ENCODE results near the gene TRRAP. TPM values are rescaled to one million over a fixed set of nuclear protein-coding genes. Genes with fewer than 3 reads are reported as not detected.

Gene TRRAP
- total RNA-seq, 2 experiments from 2014 or later: 44.5 to 46.5 TPM

DNA sequence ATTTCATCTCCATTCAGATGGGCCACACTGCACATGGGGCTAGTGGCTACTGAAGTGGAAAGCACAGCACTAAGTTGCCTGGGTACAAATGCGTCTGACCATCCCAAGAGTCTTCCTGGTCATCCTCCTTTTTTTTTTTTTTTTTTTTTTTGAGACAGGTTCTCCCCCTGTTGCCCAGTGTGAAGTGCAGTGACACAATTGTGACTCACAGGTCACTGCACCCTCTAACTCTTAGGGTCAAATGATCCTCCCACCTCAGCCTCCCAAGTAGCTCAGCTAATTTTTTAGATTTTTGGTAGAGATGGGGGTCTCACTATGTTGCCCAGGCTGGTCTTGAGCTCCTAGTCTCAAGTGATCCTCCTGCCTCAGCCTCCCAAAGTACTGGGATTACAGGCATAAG is 3.4 kb upstream of the TRRAP start:
- Mint-ChIP-seq H3K27me3 (peaks cover 30% of the 10 kb centered on the region), H3K9me3 (no peaks in the 10 kb centered on the region), H3K27ac (no peak overlapping the region), H3K4me3 (no peak overlapping the region), H3K4me1 (peaks cover 5% of the 10 kb centered on the region), H3K36me3 (peaks cover 1% of the 10 kb centered on the region)
- no peak for DNase-seq

DNA sequence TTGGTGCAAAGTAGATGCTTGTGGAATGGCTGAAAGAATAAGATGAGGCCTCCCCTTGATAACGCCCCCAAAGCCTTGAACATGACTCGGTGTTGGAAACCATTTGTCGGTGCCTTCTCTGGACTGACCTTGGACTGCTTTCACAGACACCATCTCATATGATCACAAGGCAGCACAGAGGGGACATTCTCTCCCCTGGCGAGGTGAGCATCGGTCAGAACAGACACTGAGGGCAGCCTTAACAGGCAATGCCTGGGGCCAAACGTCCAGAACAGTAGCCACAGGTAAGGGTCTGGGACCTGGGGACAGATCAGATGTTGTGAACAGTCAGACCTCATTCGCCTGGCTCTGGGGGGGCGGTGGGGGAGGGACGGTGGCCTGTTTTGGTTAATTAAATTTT is 2.8 kb upstream of the TRRAP start:
- peaks cover 3% of the 10 kb centered on the region for H3K36me3 Mint-ChIP-seq
- peaks cover 24% of the 10 kb centered on the region for H3K27me3 Mint-ChIP-seq
- no peak overlapping the region for H3K4me3 Mint-ChIP-seq
- no peaks in the 10 kb centered on the region for H3K9me3 Mint-ChIP-seq
- H3K4me1 Mint-ChIP-seq: peaks cover 6% of the 10 kb centered on the region
- H3K27ac Mint-ChIP-seq: no peak overlapping the region
- no peak for DNase-seq

DNA sequence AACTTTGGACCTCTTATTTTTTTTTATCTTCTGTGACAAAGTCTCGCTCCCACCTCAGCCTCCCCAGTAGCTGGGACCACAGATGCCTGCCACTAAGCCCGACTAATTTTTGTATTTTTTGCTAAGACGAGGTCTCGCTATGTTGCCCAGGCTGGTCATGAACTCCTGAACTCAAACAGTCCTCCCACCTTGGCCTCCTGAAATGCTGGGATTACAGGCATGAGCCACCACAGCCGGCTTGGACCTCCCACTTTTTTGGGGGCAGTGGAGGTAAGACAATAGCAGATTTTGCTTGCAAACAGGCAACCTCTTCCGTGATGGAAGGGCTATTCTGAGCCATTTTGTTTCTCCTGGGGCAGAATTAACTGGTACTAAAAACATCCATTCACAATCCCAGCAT is 1.2 kb upstream of the TRRAP start:
- Mint-ChIP-seq H3K4me1 (peaks cover 10% of the 10 kb centered on the region), H3K36me3 (peaks cover 3% of the 10 kb centered on the region), H3K27ac (no peak overlapping the region), H3K4me3 (no peak overlapping the region), H3K9me3 (no peaks in the 10 kb centered on the region), H3K27me3 (peaks cover 11% of the 10 kb centered on the region)
- DNase-seq: no peak

DNA sequence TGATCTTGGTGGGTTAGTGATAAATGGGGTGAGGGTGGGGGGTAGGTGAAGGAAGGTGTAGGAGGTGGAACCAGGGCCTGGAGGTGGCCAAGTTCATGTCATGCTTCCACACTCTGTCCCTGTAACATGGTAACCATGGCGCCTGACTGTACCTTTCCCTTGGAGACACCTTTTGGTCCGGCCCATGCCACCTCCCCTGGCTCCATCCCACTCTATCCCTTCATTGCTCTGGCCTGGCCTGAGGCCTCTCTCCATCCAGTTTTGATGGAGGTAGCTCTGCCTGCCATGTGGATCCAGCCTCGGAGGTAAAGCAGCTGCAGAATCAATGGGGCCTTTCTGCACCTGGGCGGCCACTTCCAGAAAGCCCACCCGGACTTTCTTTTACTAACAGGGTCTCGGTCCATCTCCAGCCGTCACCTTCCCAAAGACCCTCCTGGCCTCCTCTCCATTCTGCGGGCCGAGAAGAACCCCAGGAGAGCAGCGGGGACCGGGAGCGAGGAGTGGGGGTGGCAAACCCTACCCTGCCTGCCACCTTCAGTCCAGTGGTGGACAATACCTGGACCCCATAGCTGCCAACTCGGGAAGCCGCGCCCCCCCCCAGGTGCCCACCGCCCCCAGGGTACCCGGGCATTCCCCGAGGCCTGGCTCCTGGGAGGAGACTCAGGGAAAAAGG is 504 bp upstream of the TRRAP start:
- no peak for DNase-seq
- Mint-ChIP-seq H3K9me3 (no peaks in the 10 kb centered on the region), H3K36me3 (peaks cover 5% of the 10 kb centered on the region), H3K27ac (no peak overlapping the region), H3K4me3 (peak overlapping the region; percentile 34), H3K27me3 (peaks cover 4% of the 10 kb centered on the region), H3K4me1 (peaks cover 12% of the 10 kb centered on the region)

DNA sequence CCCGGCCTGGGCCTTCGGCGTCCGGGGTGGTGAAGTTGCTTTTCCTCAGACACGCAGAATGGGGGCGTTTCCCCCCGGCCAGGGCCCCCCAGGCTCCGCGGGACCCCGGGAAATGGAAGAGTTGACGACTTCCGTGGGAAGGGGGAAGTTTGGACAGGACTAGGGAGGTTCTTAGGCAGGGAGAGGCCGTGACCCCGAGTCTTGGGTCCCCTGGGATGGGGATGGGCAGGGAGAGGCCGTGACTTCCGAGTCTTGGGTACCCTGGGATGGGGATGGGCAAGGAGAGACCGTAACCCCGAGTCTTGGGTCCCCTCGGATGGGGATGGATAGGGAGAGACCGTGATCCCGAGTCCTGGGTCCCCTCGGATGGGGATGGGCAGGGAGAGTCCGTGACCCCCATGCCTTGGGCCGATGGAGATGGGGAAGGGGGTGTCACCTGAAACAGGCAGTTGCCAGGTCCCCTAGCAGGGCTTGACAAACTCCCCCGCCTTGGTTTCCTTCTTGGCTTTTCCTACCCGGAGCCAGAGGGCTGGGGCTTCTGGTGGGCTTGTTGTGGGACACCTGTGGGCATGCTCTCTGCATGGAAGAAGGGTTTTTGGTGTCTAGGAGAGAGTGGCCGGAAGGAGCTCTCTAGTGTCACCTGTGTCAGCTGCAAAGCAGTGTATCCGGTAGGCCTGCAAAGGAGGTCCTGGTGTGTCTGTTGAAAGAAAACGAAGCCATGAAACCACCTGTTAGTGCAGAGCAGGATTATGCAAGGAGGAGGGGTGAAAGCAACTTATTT is 1.1 kb downstream of the TRRAP start:
- peaks cover 9% of the 10 kb centered on the region for H3K36me3 Mint-ChIP-seq
- peaks cover 19% of the 10 kb centered on the region for H3K4me1 Mint-ChIP-seq
- peak; percentile 69 for DNase-seq
- peak overlapping the region; percentile 96 for H3K27ac Mint-ChIP-seq
- peak overlapping the region; percentile 93 for H3K4me3 Mint-ChIP-seq
- H3K27me3 Mint-ChIP-seq: peaks cover 3% of the 10 kb centered on the region
- no peaks in the 10 kb centered on the region for H3K9me3 Mint-ChIP-seq

DNA sequence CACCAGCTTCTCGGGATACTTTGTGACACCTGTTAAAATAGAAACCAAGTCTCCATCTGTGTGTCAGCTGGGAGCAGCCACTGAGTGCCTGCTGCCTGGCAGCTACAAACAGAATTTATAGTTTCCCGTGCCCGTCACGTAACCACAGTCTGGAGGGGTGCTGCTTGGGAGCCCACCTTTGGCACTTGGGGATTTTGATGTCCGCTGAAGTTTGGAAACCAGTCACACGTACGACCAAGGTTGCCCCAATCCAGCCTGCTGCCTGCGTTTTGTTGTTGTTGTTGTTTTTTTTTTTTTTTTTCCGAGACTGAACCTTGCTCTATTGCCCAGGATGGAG is 1.6 kb downstream of the TRRAP start:
- peaks cover 19% of the 10 kb centered on the region for H3K4me1 Mint-ChIP-seq
- H3K9me3 Mint-ChIP-seq: no peaks in the 10 kb centered on the region
- peak overlapping the region; percentile 93 for H3K4me3 Mint-ChIP-seq
- peak overlapping the region; percentile 96 for H3K27ac Mint-ChIP-seq
- H3K27me3 Mint-ChIP-seq: peaks cover 3% of the 10 kb centered on the region
- peaks cover 9% of the 10 kb centered on the region for H3K36me3 Mint-ChIP-seq
- DNase-seq: no peak

DNA sequence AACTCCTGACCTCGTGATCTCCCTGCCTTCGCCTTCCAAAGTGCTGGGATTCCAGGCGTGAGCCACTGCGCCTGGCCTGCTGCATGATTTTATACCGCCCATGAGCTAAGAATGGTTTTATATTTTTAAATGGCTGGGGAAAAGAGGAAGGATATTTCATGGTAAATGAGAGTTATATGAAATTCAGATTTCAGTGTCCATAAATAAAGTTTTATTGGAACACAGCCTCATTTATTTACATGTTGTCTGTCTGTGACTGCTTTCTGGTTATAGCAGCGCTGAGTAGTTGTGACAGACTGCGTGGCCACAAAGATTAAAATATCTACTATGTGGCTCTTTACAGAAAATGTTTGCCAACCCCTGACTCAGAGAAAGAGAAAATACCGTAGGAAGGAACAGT is 2.2 kb downstream of the TRRAP start:
- DNase-seq: no peak
- H3K4me1 Mint-ChIP-seq: peaks cover 19% of the 10 kb centered on the region
- no peak overlapping the region for H3K27ac Mint-ChIP-seq
- no peaks in the 10 kb centered on the region for H3K9me3 Mint-ChIP-seq
- H3K27me3 Mint-ChIP-seq: peaks cover 1% of the 10 kb centered on the region
- H3K36me3 Mint-ChIP-seq: peaks cover 9% of the 10 kb centered on the region
- peak overlapping the region; percentile 93 for H3K4me3 Mint-ChIP-seq

DNA sequence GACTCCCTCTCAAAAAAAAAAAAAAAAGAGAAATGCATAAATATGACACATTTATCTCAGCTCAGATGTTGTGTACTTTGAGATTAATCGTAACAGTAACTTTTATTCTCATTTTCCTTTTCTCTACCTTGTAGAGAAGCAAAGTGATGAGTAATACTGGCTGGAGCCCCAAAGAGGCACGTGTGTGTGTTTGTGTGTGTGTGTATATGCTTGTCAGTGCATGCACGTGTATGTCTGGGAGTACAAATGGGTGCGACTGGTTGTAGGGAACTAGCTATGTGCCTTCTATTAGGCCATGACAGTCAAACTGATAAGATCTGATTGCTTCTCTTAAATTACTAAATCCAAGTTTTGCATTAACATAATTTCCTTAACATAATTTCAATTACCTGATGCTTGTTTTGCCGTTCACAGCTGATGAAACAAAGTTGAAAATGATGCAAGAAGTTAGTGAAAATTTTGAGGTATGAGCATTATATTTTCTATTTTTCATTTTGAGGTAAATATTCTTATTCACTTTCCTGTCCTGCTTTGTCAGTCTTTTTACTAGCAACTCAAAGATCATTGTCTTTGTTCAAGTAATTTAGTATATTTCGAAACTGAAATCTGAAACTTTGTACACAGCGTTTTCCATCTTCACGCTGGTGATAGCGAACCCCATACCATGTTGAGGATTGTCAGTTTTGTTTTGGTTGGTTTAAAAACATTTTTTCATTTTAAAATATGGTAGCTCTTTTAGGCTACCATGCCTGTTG is 3.4 kb downstream of the TRRAP start:
- Mint-ChIP-seq H3K4me3 (no peak overlapping the region), H3K9me3 (no peaks in the 10 kb centered on the region), H3K4me1 (peaks cover 19% of the 10 kb centered on the region), H3K36me3 (peaks cover 9% of the 10 kb centered on the region), H3K27me3 (no peaks in the 10 kb centered on the region), H3K27ac (peak overlapping the region; percentile 15)
- no peak for DNase-seq

DNA sequence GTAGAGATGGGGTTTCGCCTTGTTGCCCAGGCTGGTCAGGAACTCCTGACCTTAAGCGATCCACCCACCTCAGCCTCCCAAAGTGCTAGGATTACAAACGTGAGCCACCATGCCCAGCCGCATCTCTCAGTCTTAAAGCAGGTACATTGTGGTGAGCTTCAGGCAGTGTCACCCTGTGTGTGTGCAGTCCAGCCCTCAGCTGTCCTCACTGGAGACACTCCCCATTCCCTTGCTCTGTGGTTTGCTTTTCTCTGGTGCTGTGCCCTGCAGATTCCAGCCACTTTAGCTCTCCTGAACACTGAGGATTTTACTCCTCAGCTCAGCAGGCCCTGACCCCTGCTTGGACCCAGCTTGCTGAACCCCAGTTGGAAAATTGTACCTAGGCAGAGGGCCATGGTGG is 6.1 kb downstream of the TRRAP start:
- H3K36me3 Mint-ChIP-seq: peaks cover 14% of the 10 kb centered on the region
- no peak overlapping the region for H3K4me3 Mint-ChIP-seq
- peaks cover 25% of the 10 kb centered on the region for H3K4me1 Mint-ChIP-seq
- H3K9me3 Mint-ChIP-seq: no peaks in the 10 kb centered on the region
- H3K27me3 Mint-ChIP-seq: no peaks in the 10 kb centered on the region
- no peak overlapping the region for H3K27ac Mint-ChIP-seq
- DNase-seq: no peak

DNA sequence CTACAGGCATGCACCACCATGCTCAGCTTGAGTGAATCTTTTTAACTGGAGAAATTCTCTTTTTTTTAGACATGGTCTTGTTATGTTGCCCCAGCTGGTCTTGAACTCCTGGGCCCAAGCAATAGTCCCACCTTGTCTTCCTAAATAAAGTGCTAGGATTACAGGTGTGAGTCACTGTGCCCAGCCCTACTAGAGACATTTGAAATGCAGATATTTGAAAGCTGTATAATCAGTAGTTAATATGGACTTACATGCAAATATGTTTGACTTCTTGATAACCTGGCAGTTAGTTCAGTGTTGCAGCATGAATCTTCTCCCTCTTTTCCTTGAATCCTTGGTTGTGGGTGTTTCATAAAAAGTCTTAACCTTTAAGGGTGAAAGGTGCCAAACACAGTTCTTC is 8.7 kb downstream of the TRRAP start:
- no peak for DNase-seq
- H3K36me3 Mint-ChIP-seq: peaks cover 18% of the 10 kb centered on the region

DNA sequence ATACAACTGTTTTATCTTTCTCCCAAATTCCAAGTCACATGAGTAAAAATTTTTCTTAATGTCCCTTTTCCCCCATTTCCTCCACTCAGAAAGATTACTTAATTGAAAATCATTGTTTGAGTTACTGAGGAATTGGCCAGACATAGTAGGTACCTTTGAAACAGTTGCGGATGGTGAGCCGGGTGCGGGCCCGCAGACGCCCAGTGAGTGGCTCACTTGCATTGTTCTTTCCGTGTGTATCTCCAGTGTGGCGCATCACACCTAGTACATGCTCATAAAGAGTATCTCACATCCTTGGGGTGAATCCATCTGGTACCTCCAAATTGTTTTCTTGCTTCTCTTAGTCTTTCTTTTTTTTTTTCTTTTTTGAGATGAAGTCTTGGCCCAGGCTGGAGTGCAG is 14.3 kb downstream of the TRRAP start:
- DNase-seq: no peak
- H3K36me3 Mint-ChIP-seq: peaks cover 26% of the 10 kb centered on the region
- no peak overlapping the region for H3K4me3 Mint-ChIP-seq
- no peaks in the 10 kb centered on the region for H3K27me3 Mint-ChIP-seq
- H3K27ac Mint-ChIP-seq: no peak overlapping the region
- H3K9me3 Mint-ChIP-seq: no peaks in the 10 kb centered on the region
- H3K4me1 Mint-ChIP-seq: peaks cover 5% of the 10 kb centered on the region

More for the DNA sequence above, 8.7 kb downstream of the TRRAP start:
- Mint-ChIP-seq H3K27me3 (no peaks in the 10 kb centered on the region), H3K27ac (no peak overlapping the region), H3K4me3 (no peak overlapping the region), H3K9me3 (no peaks in the 10 kb centered on the region), H3K4me1 (peaks cover 15% of the 10 kb centered on the region)

DNA sequence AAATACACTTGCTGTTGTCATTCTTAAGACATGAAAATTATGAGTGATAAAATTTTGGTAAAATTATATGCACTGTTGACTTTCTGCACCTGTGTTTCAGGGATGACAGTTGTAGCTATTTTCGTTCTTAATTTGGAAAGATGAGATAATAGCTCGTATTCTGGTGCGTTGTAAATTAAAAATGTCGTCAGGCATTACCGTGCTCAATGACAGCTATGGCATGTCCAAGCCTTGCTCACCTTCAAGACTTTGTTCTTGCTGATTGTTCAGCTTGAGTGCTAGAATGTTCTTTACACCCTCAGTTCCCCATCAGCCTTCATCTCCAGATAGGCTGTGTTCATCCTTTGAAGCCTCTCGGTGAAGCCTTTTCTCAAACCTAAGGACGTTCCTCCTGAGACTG is 21.5 kb downstream of the TRRAP start:
- Mint-ChIP-seq H3K27ac (no peak overlapping the region), H3K36me3 (peaks cover 30% of the 10 kb centered on the region), H3K9me3 (no peaks in the 10 kb centered on the region), H3K4me3 (no peak overlapping the region), H3K4me1 (no peaks in the 10 kb centered on the region), H3K27me3 (no peaks in the 10 kb centered on the region)
- DNase-seq: no peak

DNA sequence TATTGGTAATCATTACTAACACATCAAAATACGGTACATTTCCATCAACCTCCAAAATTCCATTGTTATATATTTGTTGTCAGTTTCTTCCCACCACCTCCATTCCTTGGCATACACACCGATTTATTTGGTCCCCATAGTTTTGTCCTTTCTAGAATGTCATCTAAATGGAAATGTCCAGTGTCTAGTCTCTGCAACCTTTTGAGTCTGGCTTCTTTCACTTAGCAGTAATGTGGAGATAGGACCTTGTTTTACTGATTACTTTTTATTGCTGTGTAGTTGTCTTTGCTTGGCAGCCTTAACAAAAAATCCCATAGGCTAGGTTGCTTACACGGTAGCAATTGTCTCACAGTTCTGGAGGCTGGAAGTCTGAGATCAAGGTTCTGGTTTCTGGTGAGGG is 22.5 kb downstream of the TRRAP start:
- DNase-seq: no peak
- H3K36me3 Mint-ChIP-seq: peaks cover 33% of the 10 kb centered on the region
- H3K27me3 Mint-ChIP-seq: no peaks in the 10 kb centered on the region
- no peaks in the 10 kb centered on the region for H3K9me3 Mint-ChIP-seq
- no peaks in the 10 kb centered on the region for H3K4me1 Mint-ChIP-seq
- no peak overlapping the region for H3K27ac Mint-ChIP-seq
- H3K4me3 Mint-ChIP-seq: no peak overlapping the region

DNA sequence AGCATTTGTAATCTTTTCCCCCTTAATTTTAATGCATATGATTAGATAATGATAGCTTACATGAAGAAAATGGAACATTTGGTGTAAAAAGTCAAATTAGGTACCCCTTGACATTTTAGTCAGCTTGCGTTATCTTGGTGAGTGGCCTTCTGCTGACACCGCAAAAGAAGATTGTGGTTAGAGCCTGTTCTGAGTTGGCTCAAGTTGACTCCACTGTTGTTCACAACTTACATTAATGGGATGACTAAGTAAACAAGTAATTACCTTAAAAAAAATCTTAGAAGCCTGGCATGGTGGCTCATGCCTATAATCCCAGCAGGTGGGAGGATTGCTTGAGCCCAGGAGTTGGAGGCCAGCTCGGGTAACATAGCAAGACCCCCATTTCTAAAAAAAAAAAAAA is 24.2 kb downstream of the TRRAP start:
- Mint-ChIP-seq H3K4me3 (no peak overlapping the region), H3K27ac (no peak overlapping the region), H3K27me3 (no peaks in the 10 kb centered on the region), H3K9me3 (no peaks in the 10 kb centered on the region), H3K36me3 (peaks cover 26% of the 10 kb centered on the region), H3K4me1 (no peaks in the 10 kb centered on the region)
- DNase-seq: no peak

DNA sequence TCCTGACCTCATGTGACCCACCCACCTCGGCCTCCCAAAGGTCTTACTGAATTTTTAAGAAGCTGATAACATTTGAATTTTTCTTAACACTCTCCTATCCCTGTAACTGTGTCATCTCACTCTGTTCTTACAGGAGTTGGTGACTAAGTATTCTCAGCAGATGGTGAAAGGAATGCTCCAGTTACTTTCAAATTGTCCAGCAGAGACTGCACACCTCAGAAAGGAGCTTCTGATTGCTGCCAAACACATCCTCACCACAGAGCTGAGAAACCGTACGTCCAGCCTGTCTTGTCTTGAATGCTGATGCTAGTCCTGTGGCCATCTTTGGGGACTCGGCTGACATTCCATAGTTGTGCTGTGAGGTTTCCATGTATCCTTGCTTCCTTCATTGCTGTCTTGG is 24.9 kb downstream of the TRRAP start:
- no peak for DNase-seq
- Mint-ChIP-seq H3K4me3 (no peak overlapping the region), H3K9me3 (no peaks in the 10 kb centered on the region), H3K27ac (no peak overlapping the region), H3K27me3 (no peaks in the 10 kb centered on the region), H3K36me3 (peaks cover 29% of the 10 kb centered on the region), H3K4me1 (no peaks in the 10 kb centered on the region)

Data from activated naive CD8-positive, alpha-beta T cell treated with anti-CD3 and anti-CD28 coated beads for 36 hours (primary cell).